Stimulated activated CD4-positive, alpha-beta T cell treated with anti-CD3 and anti-CD28 coated beads, TNF-alpha, amount 100 ng/mL, for 1 hour (primary cell): ENCODE measurements around the gene MRC1.
"Not testable (repeated sequence)": the region's sequence is repeated elsewhere in the genome, so short reads cannot be mapped to it uniquely, and the experiment has no call there.

Experiments used
- DNase-seq, 3 donors: peaks; one replicate each; pipeline ENCODE4 v3.0.0-alpha.2; 2020; ENCODE audit warnings: low read depth in 3 of 3, low spot score in 1 of 3

Gene MRC1

DNA sequence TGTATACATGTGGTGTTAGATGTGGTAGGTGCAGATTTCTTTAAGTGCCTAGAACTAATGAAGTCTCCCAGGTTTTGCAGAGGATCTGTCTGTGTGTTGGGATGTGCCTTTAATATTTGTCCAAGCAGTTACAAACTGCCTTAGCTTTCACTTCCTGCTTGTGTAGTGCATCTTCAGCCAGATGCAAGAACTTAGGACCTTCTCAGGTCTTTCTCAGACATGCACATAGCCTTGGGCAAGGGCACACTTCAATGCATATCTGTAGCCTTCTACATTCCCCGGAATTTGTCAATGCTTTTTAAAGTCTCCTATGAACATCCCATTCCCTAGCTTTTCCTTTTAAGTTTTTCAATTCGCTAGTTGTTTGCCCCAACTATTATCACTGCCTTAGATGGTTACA is 95.4 kb downstream of the MRC1 start:
- DNase-seq = no peak

DNA sequence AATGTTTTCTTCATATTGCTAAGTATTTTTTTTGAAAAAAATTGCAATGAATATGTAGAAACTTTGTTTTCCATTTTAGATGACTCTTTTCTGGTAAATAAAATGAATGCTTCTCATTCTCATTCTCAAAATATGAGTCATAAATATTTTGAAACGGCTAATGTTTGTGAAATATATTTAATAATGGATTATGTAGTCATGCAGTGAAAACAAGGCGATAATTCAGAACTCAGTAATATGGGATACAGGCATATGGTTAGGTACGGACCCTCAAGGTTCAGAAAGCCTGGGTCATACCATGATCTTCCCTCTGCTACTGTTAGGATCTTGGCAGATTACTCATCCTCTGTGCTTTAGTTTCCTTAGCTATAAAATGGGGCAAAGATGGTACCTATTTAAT is 96.3 kb downstream of the MRC1 start:
- no peak for DNase-seq

DNA sequence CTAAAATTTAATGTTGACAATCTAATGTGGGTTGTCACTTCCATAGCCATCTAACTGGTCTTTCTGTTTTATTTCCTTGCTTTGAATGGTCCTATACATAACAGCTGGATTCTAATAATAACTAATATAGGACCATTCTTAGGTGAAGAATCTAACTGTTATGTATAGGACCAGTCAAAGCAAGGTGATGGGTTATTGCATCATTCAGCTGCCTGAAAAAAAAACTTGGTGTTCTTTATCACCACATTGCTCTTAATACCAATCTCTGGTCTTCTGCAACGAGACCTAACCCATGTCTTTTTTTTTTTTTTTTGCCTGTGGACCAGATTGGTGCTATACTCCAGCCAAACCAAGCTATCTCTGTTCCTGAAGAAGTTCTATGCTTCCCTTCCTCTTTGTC is 96.9 kb downstream of the MRC1 start:
- DNase-seq = no peak

DNA sequence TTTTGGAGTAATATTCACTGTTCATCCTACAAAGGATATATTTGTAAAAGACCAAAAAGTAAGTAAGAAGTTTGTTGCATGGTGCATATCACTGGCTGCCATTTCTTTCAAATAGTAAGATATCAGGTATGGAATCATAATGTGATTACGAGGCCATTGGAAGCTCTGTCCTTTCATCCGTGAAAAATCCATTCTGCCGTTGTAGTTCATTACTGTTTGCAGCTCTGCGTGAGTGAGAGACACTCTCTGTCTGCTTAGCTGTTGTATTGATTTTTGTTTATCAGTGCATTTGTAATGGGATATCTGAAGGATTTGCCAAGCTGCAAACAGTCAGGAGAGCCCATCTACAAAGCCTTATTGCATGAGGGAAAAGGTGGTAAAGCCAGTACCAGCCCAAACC is 98.5 kb downstream of the MRC1 start:
- DNase-seq = no peak

DNA sequence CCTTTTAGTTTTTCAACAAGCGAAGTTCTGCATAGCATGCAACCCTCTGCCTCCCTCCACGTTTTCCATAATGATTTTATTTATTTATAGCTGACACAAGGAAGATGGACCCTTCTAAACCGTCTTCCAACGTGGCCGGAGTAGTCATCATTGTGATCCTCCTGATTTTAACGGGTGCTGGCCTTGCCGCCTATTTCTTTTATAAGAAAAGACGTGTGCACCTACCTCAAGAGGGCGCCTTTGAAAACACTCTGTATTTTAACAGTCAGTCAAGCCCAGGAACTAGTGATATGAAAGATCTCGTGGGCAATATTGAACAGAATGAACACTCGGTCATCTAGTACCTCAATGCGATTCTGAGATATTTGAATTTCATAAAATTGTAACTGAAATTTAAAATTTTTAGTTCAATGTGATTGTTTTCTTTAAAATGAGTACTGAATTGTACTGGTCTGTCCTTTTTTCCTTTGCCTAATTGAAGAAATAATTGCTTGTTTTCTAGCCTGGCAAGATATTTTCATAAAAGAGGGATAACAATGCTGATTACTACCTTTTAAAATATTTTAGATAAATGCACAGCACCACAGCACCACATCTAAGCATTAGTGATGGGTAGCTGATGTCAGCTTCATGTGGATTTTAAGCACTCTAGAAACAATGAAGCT is 101.1 kb downstream of the MRC1 start:
- no peak for DNase-seq

DNA sequence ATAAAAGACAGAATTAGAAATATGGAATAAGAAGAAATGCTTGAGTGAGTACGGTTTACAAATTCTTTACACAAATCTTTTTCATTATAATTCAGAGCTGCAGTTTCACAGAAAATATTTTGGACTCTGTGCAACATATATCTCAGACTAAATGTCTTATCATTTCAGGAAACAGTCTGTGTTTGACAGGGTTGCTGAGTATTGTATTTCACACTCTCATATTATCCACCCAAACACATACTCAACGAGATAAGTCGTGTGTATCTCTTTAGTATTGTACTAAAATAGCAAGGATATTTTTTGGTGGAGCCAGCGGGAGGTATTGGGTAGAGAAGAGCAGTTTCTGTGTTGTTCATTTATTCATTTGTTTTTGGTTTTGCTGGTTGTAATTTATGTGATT is 103.6 kb downstream of the MRC1 start:
- no peak for DNase-seq

DNA sequence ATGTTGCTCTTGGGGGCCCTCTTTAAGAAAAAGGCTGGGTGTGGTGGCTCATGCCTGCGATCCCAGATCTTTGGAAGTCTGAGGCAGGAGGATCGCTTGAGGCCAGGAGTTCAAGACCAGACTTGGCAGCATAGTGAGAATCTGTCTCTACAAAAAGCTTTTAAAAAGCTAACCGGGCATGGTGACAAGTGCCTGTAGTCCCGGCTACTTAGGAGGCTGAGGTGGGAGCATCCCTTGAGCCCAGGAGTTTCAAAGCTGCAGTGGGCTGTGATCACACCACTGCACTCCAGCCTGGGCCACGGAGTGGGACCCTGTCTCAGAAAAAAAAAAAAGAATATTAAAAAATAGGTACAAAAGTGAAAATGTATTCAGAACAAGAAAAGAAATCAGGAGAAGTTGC is 104.5 kb downstream of the MRC1 start:
- DNase-seq = no peak

DNA sequence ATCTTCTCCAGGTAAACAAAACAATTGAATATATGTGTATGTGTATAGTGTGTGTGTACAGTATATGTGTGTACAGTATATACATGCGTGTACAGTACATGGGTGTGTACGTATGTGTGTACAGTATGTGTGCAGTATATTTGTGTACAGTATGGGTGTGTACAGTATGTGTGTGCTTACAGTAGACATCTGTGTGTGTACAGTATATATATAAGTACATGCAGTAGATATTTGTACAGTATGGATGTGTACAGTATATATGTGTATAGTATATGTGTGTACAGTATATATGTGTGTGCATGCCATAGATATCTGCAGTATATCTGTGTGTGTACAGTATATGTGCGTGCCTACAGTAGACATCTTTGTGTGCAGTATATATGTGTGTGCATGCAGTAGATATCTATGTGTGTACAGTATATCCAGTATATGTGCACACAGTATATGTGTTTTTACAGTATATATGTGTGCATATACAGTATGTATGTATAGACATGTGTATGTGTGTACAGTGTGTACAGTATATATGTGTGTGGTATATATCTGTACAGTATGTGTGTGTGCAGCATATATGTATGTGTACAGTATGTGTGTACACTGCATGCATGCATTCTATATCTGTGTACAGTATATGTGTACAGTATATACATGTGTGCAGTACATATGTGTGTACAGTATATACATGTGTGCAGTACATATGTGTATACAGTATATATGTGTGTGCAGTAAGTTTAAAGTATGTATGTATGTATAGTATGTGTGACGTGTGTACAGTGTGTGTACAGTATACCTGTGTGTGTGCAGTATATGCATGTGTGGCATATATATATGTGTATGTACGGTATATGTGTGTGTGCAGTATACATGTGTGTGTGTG is 105.3 kb downstream of the MRC1 start:
- DNase-seq = no peak

DNA sequence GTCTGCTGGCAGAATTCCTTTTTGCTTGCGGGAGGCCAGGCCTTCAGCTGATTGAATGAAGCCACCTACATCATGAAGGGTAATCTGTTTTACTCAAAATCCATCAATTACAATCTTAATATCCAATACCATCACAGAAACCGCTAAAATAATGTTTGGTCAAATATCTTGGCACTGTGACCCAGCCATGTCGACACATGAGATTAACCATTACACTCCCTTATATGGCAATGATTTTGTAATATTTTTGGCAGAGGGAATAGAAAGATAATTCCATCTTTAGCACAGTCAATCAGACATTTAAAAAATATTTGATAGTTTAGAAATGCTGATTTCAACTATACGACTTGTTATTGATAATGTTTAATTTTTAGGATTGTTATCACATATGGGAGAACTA is 106.0 kb downstream of the MRC1 start:
- no peak for DNase-seq

DNA sequence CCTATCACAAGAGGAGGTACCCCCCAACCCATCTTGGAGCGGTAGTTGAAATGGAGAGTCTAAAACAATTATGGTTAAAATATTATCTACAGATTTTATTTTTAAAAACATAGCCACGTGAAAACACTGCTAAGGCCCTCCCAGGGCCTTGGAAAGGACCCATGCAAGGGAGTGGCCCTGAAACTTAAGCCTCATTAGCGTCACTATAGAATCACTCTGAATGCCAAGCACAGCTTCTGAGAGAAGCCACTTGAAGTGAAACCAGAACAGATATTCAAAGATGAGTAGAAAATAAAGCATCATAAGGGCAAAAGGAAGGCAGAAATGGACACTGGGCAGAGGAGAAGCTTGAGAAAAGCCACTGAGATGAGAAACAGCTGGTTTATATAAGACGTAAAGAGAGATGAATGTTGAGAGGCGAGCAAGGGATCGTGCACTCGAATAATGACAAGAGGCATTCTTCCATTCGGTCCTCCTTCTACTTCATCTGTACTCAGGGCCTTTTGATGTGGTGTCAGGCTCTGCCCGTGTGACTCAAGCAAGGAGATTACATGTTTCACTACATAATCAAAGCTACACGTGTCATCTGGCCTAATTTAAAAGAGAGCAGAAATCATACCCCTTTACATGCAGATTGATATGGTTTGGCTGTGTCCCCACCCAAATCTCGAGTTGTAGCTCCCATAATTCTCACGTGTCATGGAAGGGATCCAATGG is 109.2 kb downstream of the MRC1 start:
- no peak for DNase-seq

DNA sequence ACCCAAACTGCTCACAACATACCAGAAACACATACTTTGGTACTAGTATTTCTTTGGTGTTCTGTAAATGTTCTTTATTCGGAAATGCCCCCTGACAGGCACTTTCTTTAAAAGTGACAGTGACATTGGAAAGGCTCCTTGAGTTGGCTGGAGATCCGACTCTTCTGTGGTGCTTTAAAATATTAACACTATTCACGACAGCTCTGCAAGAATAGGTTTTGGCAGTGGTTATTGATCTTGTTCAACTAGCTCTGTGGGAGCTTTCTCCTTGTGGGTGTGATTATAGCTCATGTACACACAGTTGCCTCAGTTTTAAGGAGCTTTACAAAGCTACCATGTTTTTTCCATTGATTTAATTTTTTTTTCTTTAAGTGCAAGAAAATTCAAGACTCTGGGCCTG is 112.2 kb downstream of the MRC1 start:
- no peak for DNase-seq

DNA sequence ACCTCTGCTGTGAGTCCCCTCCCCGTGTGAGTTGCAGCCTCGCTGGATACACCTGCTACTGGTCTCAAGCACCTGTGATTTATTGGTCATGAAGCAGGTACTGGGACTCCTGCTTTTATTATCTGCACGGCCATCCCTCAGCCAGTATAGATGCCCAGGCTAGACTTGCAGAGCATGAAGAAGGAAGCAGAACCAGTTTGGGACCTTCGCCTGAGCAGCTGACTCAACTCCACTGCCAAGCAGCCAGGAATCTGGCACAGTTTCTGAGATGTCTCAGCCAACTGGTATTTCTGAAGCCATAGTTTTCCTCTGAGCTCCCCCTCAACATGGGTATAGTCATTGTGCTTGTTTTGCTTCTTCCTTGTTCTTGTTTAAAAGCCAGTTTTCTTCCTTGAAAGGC is 114.6 kb downstream of the MRC1 start:
- DNase-seq = no peak

DNA sequence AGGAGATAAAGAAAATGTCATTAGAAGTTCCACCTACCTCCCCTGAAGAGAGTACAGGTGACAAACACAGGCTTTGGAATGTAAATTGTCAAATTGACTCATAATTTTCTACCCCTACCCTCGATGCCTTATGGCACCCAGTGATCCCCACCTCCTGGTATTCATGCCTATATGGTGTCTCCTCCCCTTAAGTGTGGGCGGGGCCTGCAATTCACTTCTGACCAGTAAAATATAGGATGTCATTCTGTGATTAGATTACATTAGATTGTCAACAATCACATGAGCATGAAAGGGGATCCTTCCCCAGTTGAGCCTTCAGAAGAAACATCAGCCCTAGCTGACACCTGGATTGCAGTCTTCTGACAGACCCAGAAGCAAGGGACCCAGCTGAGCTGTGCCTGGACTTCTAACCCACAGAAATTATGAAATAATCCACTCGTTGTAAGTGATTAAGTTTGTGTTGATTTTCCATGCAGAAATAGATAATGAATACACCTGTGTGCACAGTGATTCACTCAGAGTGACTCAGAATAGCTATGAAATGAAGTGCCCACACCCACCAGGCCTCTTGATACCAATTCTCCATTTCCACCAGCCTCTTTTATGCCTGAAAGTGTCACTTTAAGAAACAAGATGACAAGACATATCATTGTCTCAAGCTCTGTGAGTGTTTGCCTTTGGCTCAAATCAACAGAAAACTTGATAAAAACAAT is 134.0 kb downstream of the MRC1 start:
- DNase-seq = no peak

DNA sequence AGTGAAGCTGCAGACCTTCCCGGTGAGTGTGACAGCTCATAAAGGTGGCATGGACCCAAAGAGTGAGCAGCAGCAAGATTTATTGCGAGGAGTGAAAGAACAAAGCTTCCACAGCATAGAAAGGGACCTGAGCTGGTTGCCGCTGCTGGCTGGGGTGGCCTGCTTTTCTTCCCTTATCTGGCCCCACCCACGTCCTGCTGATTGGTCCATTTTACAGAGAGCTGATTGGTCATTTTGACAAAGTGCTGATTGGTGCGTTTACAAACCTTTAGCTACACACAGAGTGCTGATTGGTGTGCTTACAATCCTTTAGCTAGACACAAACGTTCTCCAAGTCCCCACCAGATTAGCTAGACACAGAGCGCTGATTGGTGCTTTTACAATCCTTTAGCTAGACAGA is 141.1 kb downstream of the MRC1 start:
- not testable (repeated sequence) for DNase-seq

DNA sequence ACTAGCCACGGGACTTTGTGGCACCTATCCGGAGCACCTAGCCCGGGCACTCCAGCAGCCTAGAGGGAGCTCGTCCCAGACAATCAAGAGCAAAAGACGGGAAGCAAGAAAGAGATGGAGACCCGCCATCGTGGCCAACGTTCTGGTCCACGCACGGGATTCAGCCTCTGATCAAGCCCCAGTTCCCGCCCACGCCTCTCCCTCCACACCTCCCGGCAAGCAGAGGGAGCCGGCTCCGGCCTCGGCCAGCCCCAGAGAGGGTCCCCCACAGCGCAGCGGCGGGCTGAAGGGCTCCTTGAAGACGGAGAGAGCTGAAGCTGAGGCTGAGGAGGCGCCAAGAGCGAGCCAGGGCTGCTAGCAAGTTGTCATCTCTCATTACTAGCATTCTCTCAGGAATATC is 141.6 kb downstream of the MRC1 start:
- no peak for DNase-seq

DNA sequence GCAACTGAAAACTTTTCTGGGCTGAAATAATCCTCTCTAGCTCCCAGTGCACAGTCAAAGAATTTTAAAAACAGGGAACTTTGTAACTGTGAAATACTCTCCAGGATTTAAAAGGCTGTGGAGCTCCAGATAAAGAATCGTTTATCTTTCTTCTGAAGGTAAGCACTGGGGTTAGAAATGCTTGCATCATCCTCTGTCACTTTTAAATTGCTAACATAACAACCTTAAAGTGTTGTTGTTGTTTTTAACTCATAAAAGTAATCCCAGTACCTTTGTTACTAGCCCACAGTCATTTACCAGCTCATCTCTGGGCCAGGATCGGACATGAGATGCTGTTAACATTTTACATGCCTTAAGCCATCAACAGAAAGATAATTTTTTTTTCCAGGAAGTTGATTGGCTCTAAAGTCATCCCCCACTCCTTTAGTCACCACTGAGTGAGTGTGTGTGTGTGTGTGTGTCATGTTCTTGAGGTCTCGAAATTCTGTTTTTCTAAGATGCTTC is 142.8 kb downstream of the MRC1 start, which contains the start of gene SLC39A12:
Gene SLC39A12 (plus strand): TSS at position 51 of the 504 bp plus-strand sequence. CDS start 1,359 bp downstream, outside the sequence.
- DNase-seq = no peak

DNA sequence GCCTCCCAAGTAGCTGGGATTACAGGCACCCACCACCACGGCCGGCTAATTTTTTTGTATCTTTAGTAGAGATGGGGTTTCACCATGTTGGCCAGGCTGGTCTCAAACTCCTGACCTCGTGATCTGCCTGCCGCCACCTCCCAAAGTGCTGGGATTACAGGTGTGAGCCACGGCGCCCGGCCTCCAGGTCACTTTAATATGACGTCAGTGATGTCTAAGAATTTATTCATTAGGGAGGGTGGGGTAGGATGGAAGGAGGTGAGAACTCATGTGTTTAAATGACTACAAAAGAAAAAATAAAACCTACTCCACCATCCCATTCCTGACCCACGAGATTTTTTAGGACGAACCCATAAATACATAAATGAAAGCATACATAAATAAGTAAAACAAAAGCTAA is 145.2 kb downstream of the MRC1 start:
- not testable (repeated sequence) for DNase-seq

DNA sequence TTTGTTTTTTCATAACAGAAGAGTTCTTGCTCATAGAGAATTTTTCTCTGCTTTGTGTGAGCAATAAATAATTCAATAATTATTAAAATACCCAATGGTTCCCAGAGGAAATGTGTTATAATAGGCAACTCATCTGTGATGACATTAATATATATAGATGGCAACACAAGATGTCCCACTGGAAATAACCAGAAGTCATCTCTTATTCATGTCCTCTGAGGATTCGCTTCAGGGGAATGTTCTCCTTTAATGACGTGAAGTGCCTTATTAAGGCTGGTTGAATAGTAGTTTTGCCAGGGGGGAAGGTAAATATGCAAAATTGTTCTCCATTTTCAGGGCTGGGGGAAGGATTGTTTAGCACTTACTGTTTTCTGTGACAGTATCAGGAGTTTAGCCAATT is 145.7 kb downstream of the MRC1 start:
- DNase-seq = no peak

DNA sequence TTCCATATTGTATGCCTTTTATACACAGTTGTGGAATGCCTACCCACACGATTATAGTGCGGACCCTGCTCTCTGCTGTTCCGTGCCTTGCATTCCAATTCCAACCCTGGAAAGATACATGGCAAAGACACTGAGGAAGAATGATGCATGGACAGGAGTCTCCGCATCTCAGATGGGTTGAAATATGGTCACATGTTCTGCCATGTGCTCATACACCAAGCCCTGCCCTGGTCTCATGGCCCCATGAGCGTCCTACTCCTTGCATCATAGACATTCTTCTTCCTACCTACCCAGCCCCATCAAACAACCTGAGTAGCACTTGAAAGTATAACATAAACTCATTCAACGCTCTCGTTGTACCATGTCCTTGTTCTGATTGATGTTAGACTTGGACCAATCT is 148.9 kb downstream of the MRC1 start:
- DNase-seq = no peak

DNA sequence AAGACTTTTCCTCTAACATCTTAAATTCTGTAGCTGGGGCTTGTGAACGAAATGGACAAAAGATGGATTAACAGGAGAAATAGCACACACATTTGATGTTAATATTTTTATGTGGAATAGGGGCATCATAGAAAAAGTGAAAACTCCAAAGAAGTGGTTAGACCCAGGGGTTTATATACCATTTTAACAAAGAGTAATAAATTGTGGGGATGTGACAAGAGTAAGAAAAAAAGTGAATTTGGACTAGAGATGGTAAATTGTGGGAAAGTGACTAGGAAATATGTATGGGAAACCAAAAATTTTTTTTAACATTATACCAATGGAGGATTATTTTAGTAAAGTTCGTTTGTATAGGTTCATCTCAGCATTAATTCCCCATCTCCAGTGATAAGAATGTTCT is 150.7 kb downstream of the MRC1 start:
- no peak for DNase-seq
